GM12878 (cell line): ENCODE results near the gene OOEP.

Experiments used
- EP300 ChIP-seq, 2 experiments: fragments of 150-350 bp in 1 of 2; IDR thresholded peaks; 2 replicates each; pipeline ENCODE4 v1.6.1; 2011 to 2012; ENCODE audit warnings: low read depth in 2 of 2, low read length in 2 of 2, borderline replicate concordance in 1 of 2, improper control_type of control experiment in 1 of 2, inconsistent platforms in 1 of 2; ENCODE audit not compliant: control insufficient read depth in 1 of 2
- MTA2 ChIP-seq: fragments of 450-650 bp; IDR thresholded peaks from 2 replicates; pipeline ENCODE4 v1.6.1; 2016; ENCODE audit warnings: low read depth, mild to moderate bottlenecking, moderate library complexity
- MYC ChIP-seq: IDR thresholded peaks from 2 replicates; pipeline ENCODE4 v1.6.1; 2011; ENCODE audit warnings: mild to moderate bottlenecking, low read length, moderate library complexity, inconsistent platforms; ENCODE audit not compliant: insufficient read depth, insufficient replicate concordance, insufficient read length, severe bottlenecking
- RCOR1 ChIP-seq: conservative IDR thresholded peaks from 2 replicates; pipeline ENCODE4 v1.6.1; 2012; ENCODE audit warnings: low read depth, low read length, improper control_type of control experiment
- SIN3A ChIP-seq: IDR thresholded peaks from 2 replicates; pipeline ENCODE4 v1.6.1; 2012; ENCODE audit warnings: low read depth, low read length, improper control_type of control experiment
- TBL1XR1 ChIP-seq: IDR thresholded peaks from 2 replicates; pipeline ENCODE4 v1.6.1; 2012; ENCODE audit warnings: low read depth, low read length, improper control_type of control experiment
- TCF7 ChIP-seq: IDR thresholded peaks from 2 replicates; pipeline ENCODE4 v1.6.1; 2014; ENCODE audit warnings: antibody characterized with exemption, borderline replicate concordance
- TF ChIP-seq, protein P1 (sequence below), 3 experiments: IDR thresholded peaks in 2 of 3; conservative IDR thresholded peaks in 1 of 3; 2 replicates each; pipeline ENCODE4 v1.5.1; 2011; ENCODE audit warnings: low read depth in 3 of 3, low read length in 3 of 3, mild to moderate bottlenecking in 3 of 3, control low read depth in 2 of 3, moderate library complexity in 2 of 3, inconsistent platforms in 1 of 3, mixed read lengths in 1 of 3; ENCODE audit not compliant: control insufficient read depth in 2 of 3, insufficient read depth in 1 of 3; ENCODE audit errors: extremely low read depth in 1 of 3
- TF ChIP-seq, protein P2 (sequence below): fragments of 450-650 bp; IDR thresholded peaks from 2 replicates; pipeline ENCODE4 v1.6.1; 2017; ENCODE audit warnings: antibody characterized with exemption, mild to moderate bottlenecking, moderate library complexity

DNA sequence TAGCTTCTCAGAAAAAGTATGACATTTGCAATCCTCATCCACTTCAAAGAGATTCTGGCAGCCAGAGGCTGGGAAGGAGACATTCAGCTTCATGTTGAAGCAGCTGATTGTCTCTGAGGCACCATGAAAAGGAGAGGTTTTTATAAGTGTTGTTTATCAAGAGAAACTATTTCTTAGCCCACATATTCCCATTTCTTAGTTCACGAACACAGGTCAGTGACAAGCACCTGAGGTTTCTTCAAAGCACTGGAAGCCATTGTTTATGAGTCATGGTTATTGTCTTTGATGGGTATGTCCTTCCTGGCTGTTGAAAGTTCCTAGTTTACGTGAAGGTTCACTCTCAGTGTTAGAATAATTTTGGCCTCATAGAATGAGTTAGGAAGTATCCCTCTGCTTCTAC lies 22.0 kb upstream of the OOEP start:
- TF ChIP-seq SIN3A (no peak), EP300 (IDR thresholded peaks at IDR 0.05; ENCODE audit: borderline replicate concordance in 1 of 2, control insufficient read depth in 1 of 2, low read depth in 2 of 2, low read length in 2 of 2) (no peak), TBL1XR1 (no peak), RCOR1 (no peak), MTA2 (no peak), TCF7 (no peak), MYC (no peak)
- TF ChIP-seq, protein P1, sequence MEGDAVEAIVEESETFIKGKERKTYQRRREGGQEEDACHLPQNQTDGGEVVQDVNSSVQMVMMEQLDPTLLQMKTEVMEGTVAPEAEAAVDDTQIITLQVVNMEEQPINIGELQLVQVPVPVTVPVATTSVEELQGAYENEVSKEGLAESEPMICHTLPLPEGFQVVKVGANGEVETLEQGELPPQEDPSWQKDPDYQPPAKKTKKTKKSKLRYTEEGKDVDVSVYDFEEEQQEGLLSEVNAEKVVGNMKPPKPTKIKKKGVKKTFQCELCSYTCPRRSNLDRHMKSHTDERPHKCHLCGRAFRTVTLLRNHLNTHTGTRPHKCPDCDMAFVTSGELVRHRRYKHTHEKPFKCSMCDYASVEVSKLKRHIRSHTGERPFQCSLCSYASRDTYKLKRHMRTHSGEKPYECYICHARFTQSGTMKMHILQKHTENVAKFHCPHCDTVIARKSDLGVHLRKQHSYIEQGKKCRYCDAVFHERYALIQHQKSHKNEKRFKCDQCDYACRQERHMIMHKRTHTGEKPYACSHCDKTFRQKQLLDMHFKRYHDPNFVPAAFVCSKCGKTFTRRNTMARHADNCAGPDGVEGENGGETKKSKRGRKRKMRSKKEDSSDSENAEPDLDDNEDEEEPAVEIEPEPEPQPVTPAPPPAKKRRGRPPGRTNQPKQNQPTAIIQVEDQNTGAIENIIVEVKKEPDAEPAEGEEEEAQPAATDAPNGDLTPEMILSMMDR (IDR thresholded peaks at IDR 0.05 in 2 of 3, conservative IDR thresholded peaks at IDR 0.05 in 1 of 3; ENCODE audit: control insufficient read depth in 2 of 3, extremely low read depth in 1 of 3, insufficient read depth in 1 of 3, low read depth in 3 of 3, low read length in 3 of 3): no peak
- TF ChIP-seq, protein P2, sequence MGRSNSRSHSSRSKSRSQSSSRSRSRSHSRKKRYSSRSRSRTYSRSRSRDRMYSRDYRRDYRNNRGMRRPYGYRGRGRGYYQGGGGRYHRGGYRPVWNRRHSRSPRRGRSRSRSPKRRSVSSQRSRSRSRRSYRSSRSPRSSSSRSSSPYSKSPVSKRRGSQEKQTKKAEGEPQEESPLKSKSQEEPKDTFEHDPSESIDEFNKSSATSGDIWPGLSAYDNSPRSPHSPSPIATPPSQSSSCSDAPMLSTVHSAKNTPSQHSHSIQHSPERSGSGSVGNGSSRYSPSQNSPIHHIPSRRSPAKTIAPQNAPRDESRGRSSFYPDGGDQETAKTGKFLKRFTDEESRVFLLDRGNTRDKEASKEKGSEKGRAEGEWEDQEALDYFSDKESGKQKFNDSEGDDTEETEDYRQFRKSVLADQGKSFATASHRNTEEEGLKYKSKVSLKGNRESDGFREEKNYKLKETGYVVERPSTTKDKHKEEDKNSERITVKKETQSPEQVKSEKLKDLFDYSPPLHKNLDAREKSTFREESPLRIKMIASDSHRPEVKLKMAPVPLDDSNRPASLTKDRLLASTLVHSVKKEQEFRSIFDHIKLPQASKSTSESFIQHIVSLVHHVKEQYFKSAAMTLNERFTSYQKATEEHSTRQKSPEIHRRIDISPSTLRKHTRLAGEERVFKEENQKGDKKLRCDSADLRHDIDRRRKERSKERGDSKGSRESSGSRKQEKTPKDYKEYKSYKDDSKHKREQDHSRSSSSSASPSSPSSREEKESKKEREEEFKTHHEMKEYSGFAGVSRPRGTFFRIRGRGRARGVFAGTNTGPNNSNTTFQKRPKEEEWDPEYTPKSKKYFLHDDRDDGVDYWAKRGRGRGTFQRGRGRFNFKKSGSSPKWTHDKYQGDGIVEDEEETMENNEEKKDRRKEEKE: no peak
